GM19099 (cell line): ENCODE data around the gene PKP3.

Experiments
- POLR2A ChIP-seq: IDR thresholded peaks from 3 replicates; pipeline ENCODE4 v1.6.1; 2011; ENCODE audit warnings: low read depth; ENCODE audit not compliant: insufficient read length; ENCODE audit errors: extremely low read depth

The PKP3 gene

GRCh38 chr11:372809-373715 is 20.9 kb upstream of the PKP3 start:
- no peak for TF ChIP-seq POLR2A

DNA sequence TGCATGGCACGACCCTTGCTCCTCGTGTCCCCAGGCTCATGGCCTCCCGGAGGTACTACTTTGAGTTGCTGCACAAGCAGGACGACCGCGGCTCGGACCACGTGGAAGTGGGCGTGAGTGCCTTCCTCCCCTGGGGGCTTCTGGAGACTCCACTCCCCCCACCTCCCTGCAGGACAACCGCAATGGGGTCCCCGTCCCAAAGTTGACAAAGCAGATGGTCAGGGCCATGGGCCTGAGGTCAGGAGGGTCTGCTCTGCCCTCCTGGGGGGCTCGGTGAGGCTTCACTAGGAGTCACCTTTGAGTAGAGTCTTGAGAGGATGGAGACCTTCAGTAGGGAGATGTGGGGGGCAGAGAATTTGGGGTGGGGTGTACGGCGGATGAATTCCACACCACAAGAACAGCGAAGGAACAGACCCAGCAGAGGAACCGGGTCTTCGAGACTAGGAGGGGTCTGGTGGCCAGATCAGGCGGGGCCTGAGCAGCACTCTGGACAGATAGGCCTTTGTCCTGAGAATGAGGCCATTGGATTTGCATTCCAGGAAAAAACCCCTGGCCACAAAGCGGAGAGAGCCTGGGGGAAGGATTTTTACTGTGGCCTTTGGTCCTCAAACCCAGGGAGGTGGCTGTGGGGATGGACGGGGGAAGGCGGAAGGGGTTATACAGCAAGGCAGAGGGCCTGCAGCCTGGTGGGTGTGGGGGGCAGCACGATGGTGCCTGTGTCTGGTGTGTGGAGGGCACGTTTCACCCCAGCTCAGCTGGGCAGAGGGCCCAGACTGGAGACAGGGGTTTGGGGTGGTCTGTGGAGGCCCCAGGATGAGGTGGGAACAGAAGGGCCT is 20.1 kb upstream of the PKP3 start:
- no peak for TF ChIP-seq POLR2A

DNA sequence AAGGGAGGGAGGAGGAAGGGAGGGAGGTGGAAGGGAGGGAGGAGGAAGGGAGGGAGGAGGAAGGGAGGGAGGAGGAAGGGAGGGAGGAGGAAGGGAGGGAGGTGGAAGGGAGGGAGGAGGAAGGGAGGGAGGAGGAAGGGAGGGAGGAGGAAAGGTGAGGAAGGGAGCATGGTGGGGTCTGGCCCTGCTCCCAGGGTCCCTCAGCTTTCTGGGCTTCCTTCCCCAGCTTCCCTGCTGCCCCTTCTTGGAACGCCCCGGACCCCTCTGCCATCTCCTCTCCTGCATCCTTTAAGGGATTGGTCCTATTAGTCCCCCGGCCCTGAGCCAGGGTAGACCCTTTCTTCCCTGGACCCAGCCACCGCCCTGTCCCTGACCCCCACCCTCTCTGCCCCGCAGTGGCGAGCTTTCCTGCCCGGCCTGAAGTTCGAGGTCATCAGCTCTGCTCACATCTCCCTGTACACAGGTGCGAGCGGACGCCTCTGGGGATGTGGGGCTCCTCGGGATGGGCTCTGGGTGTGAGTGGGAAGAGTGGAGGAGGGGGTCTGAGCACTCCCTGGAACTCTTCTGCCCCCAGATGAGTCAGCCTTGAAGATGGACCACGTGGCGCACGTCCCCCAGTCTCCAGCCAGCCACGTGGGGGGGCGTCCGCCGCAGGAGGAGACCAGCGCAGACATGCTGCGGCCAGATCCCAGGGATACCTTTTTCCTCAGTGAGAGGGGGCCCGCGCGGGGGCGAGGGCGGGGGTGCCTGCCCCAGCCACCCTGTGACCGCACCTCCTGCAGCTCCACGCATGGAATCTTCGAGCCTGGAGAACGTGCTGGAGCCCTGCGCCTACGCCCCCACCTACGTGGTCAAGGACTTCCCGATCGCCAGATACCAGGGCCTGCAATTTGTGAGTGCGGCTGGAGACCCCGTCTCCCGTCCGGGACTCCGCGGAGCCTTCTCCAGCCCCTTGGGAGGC is 18.7 kb upstream of the PKP3 start:
- TF ChIP-seq POLR2A, result no peak

DNA sequence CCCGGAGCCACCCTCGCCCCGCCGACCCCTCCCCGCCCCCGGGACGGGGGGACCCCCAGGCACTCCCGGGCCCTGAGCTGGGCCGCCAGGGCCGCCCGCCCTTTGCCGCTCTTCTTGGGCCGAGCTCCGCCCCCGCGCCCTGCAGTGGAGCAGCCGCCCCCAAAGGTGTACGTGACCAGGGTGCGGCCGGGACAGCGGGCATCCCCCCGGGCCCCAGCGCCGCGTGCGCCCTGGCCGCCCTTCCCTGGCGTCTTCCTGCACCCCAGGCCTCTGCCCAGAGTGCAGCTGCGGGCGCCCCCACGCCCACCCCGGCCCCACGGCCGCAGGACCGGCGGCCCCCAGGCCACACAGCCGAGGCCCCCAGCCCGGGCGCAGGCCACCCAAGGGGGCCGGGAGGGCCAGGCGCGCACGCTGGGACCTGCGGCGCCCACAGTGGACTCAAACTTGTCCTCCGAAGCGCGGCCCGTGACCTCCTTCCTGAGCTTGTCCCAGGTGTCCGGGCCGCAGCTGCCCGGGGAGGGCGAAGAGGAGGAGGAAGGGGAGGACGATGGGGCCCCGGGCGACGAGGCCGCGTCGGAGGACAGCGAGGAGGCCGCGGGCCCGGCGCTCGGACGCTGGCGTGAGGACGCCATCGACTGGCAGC is 17.4 kb upstream of the PKP3 start:
- no peak for TF ChIP-seq POLR2A

GRCh38 chr11:377174-377865 is 16.7 kb upstream of the PKP3 start:
- no peak for TF ChIP-seq POLR2A

DNA sequence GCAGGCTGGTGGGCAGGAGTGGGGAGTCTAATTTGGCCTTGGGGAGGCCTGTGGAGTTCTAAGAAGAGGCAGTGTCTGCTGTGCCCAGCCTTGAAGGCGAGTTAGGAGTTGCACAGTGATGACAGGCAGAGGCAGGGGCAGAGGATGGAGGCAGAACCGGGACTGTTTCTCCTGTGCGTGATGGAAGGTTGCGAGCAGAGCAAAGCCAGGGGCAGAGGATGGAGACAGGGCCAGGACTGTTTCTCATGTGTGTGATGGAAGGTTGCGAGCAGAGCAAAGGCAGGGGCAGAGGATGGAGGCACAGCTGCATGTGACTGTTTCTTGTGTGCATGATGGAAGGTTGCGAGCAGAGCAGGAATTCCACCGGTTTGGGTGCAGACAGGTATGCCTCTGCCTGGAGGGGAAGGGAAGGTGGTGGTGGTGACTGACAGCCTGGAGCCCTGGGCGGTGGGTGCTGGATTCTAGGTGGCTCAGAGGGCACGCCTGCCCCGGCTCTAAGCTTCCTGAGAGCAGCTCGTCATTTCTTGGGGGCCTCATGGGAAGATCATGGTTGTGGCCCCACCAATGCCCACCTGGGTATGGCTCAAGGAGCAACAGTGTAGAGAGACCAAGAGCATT is 16.0 kb upstream of the PKP3 start:
- no peak for TF ChIP-seq POLR2A

DNA sequence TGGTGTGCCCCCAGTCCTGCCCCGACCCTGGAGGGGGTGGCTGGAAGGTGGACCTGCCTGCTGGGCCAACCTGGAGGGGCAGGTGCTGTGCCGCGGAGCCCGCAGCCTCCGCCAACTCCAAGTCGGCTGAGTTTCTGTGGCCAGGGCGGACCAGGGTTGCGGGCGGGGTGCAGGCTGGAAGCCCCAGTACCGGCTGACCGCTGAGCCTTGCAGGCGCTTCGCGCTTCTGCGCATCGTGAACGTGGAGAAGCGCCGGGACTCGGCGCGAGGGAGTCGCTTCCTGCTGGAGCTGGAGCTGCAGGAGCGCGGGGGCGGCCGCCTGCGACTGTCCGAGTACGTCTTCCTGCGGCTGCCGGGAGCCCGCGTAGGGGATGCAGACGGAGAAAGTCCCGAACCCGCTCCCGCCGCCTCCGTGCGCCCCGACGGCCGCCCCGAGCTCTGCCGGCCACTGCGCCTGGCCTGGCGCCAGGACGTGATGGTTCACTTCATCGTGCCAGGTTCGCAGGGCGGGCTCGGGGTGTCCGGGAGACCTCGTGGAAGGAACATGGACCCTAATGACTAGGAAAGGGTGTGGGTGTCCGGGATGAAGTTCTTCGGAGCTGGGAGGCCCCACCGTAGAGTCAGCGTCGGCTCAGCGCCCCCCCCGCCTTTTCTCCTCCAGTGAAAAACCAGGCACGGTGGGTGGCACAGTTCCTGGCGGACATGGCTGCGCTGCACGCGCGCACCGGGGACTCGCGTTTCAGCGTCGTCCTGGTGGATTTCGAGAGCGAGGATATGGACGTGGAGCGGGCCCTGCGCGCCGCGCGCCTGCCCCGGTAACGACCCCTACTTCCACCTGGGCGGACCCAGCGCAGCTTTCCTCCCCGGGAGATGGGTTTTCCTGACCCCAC is 14.6 kb upstream of the PKP3 start:
- TF ChIP-seq POLR2A, result no peak

DNA sequence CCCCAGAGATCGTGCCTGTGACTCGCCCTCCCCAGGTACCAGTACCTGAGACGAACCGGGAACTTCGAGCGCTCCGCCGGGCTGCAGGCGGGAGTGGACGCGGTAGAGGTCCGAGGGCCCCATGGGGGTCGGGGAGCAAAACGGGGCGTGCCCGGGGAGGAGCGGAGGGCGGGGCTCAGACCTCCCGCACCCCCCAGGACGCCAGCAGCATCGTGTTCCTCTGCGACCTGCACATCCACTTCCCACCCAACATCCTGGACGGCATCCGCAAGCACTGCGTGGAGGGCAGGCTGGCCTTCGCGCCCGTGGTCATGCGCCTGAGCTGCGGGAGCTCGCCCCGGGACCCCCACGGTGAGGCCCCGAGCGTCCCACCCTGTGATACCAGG is 13.9 kb upstream of the PKP3 start:
- no peak for TF ChIP-seq POLR2A

DNA sequence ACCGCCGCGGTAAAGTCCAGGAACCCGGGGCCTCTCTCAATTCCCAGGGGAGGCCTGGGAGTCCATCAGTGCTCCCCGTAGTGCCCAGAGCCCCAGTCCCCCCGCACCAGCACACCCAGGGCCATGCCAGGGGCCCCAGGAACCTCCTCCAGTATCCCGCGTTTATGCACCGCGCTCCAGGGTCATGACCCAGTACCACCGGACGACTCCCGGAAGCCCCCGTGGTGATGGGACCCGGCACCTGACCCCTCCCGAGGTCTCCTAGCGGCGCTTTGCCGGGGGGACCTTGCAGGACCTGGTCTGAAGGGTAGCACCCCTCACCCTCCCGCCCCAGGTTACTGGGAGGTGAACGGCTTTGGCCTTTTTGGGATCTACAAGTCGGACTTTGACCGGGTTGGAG is 13.5 kb upstream of the PKP3 start:
- TF ChIP-seq POLR2A, result no peak

DNA sequence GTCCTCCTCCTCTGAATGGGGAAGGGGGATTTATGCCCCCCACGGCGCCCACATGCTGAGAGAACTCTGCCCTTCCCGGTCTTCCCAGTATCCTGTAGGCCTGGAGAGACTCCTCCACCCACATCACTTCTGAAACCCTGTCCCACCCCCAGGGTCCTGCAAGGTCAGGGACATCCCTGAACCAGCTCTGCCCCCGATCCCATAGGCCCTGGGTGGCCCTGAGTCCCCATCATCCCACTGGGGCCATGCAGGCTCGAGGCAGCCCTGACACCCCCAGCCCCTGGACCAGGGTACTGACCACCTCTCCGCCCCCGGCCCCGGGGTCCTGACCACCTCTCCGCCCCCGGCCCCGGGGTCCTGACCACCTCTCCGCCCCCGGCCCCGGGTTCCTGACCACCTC is 13.0 kb upstream of the PKP3 start:
- no peak for TF ChIP-seq POLR2A

DNA sequence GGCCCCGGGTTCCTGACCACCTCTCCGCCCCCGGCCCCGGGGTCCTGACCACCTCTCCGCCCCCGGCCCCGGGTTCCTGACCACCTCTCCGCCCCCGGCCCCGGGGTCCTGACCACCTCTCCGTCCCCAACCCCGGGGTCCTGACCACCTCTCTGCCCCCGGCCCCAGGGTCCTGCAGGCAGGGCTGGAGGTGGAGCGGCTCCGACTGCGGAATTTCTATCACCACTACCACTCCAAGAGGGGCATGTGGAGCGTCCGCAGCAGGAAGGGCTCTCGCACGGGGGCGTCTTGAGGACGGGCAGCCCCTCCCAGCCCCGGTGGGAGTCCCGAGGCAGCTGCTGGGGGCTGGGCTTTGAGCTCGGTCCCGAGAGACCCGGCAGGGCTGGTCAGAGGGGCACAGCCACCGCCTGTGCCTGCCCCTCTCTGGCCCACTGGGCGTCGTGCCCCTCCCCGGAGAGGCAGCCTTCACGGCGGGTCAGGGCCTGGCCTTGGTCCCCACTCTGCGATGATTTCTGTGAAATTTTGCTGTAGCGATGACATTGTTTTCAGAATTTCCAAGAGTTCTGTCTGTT is 12.4 kb upstream of the PKP3 start:
- no peak for TF ChIP-seq POLR2A

GRCh38 chr11:382081-382629 is 11.9 kb upstream of the PKP3 start:
- TF ChIP-seq POLR2A, result no peak
